Measurements from ENCODE around the gene ETV5. TPM values are rescaled to one million over a fixed set of nuclear protein-coding genes. Genes with fewer than 3 reads are reported as not detected.

Gene ETV5
- polyA plus RNA-seq, 1 of the 3 experiments (the other 2 are of a cell fraction) = 20.9 TPM

DNA sequence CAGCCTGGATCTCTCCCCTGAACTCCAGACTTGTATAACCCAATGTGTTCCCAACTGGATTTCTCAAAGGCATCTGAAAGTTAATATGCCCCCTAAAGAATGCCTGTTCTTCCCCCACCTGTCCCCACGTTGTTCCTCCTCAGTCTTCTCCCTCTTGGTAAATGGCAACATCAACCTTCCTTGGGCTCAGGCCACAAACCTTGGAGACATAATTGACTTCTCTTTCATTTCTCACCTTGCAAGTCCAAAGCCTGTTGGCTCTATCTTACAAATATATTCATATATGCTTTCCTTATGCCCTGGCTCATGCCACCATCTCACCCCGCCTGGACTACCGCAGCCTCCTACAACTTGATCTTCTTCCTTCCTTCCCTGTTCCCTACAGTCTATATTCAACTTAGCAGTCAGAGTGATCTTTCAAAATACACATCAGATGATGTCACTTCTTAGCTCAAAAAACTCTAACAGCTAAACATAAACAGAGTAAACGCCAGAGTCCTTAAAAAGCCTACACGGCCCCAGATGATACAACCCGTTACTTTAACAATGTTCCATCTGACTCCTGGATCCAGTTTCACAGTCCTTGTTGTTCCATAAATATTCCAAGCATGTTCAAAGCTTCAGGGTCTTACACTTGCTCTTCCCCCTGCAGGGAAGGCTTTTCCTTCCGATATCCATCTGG, 66.2 kb downstream of the ETV5 start (continued):
- TF ChIP-seq PBX3 (IDR thresholded peaks at IDR 0.05) (no peak), POLR2AphosphoS5 (IDR thresholded peaks at IDR 0.05; ENCODE audit: low read depth, low read length) (no peak)

GRCh38 chr3:186042036-186042435, 66.9 kb downstream of the ETV5 start:
- ChIA-PET POLR2A (no interaction called here), CTCF (no interaction called here)
- Histone ChIP-seq H3K36me3 (replicated peaks in 1 of 2; ENCODE audit: control insufficient read depth in 1 of 2, insufficient read depth in 2 of 2, low read length in 1 of 2) (peaks cover 0 to 20% of the 10 kb centered on the region in 2 experiments), H3K4me1 (ENCODE audit: control insufficient read depth in 1 of 2, insufficient read depth in 2 of 2, low read depth in 1 of 2, low read length in 1 of 2) (no peaks in the 10 kb centered on the region), H3K4me2 (no peak overlapping the region), H3K9me3 (no peaks in the 10 kb centered on the region), H3K9ac (no peak overlapping the region), H4K20me1 (ENCODE audit: insufficient read depth) (no peaks in the 10 kb centered on the region), H2AFZ (ENCODE audit: low read depth) (no peak overlapping the region), H3F3A (replicated peaks; ENCODE audit: insufficient read depth) (peaks cover under 1% of the 10 kb centered on the region), H3K4me3 (ENCODE audit: low read depth in 2 of 2, low read length in 1 of 2) (no peak overlapping the region), H3K9me2 (no peaks in the 10 kb centered on the region), H3K79me2 (ENCODE audit: insufficient read depth) (no peaks in the 10 kb centered on the region), H3K27me3 (ENCODE audit: insufficient read depth) (no peaks in the 10 kb centered on the region), H3K27ac (ENCODE audit: low read depth in 2 of 2, low read length in 1 of 2) (no peak overlapping the region)
- 93% methylated on average over 3 of the region's 3 CpGs for WGBS (ENCODE audit: low lambda C conversion rate)
- DNase-seq = no peak
- TF ChIP-seq GATA2 (CRISPR knock-in tag; IDR thresholded peaks at IDR 0.05) = no peak
- TF ChIP-seq, protein P1, sequence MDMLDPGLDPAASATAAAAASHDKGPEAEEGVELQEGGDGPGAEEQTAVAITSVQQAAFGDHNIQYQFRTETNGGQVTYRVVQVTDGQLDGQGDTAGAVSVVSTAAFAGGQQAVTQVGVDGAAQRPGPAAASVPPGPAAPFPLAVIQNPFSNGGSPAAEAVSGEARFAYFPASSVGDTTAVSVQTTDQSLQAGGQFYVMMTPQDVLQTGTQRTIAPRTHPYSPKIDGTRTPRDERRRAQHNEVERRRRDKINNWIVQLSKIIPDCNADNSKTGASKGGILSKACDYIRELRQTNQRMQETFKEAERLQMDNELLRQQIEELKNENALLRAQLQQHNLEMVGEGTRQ (IDR thresholded peaks at IDR 0.05; ENCODE audit: borderline replicate concordance, low read depth, low read length) = no peak
- TF ChIP-seq RFX5 (IDR thresholded peaks at IDR 0.05; ENCODE audit: low read length) = no peak
- TF ChIP-seq MEF2A (IDR thresholded peaks at IDR 0.05; ENCODE audit: borderline replicate concordance, low read depth) = no peak
- TF ChIP-seq FOSL2 (IDR thresholded peaks at IDR 0.05; ENCODE audit: borderline replicate concordance, low read depth) = no peak
- TF ChIP-seq PBX3 (IDR thresholded peaks at IDR 0.05) = no peak
- no peak for TF ChIP-seq SMC3 (IDR thresholded peaks at IDR 0.05; ENCODE audit: low read depth, low read length)
- TF ChIP-seq, protein P2, sequence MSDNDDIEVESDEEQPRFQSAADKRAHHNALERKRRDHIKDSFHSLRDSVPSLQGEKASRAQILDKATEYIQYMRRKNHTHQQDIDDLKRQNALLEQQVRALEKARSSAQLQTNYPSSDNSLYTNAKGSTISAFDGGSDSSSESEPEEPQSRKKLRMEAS (IDR thresholded peaks at IDR 0.05; ENCODE audit: low read depth) = no peak
- TF ChIP-seq RAD21 (IDR thresholded peaks at IDR 0.05; ENCODE audit: low read length) = no peak
- TF ChIP-seq ELF1 (IDR thresholded peaks at IDR 0.05) = no peak
- no peak for TF ChIP-seq USF1 (IDR thresholded peaks at IDR 0.05; ENCODE audit: borderline replicate concordance, low read depth)
- no peak for TF ChIP-seq TAF1 (IDR thresholded peaks at IDR 0.05; ENCODE audit: borderline replicate concordance, low read depth, low read length)
- no peak for TF ChIP-seq GABPA (IDR thresholded peaks at IDR 0.05; ENCODE audit: low read depth)
- TF ChIP-seq POLR2AphosphoS5 (IDR thresholded peaks at IDR 0.05; ENCODE audit: low read depth, low read length) = no peak
- TF ChIP-seq JUND (IDR thresholded peaks at IDR 0.05) = no peak
- no peak for TF ChIP-seq REST (IDR thresholded peaks at IDR 0.05; ENCODE audit: low read depth, low read length)
- TF ChIP-seq NFIC (IDR thresholded peaks at IDR 0.05; ENCODE audit: borderline replicate concordance) = no peak
- TF ChIP-seq FOXJ3 (CRISPR knock-in tag; IDR thresholded peaks at IDR 0.05) = no peak
